SK-N-SH (cell line): ENCODE data around the gene GALNTL6.
"Not testable (repeated sequence)": the region's sequence is repeated elsewhere in the genome, so short reads cannot be mapped to it uniquely, and the experiment has no call there.

Experiments used
- CTCF ChIP-seq: fragments of 200-600 bp; sonication (generic); IDR thresholded peaks from 2 replicates; pipeline ENCODE4 v1.6.1; 2017; ENCODE audit warnings: antibody characterized with exemption, mild to moderate bottlenecking, moderate library complexity
- ELF1 ChIP-seq: IDR thresholded peaks from 2 replicates; pipeline ENCODE4 v1.4.0; 2012
- EP300 ChIP-seq, 2 experiments: IDR thresholded peaks; 2 replicates each; pipeline versions ENCODE4 v1.4.0 to v1.6.1; 2012; ENCODE audit warnings: borderline replicate concordance in 1 of 2, low read depth in 1 of 2, low read length in 1 of 2
- FOSL2 ChIP-seq: IDR thresholded peaks from 2 replicates; pipeline ENCODE4 v1.4.0; 2012; ENCODE audit warnings: low read depth, mild to moderate bottlenecking, moderate library complexity, borderline replicate concordance
- FOXM1 ChIP-seq: IDR thresholded peaks from 2 replicates; pipeline ENCODE4 v1.4.0; 2012; ENCODE audit warnings: low read depth, mild to moderate bottlenecking
- POLR2AphosphoS5 ChIP-seq: IDR thresholded peaks from 2 replicates; pipeline ENCODE4 v1.6.1; 2012; ENCODE audit warnings: low read depth, low read length
- SIN3A ChIP-seq: IDR thresholded peaks from 2 replicates; pipeline ENCODE4 v1.6.1; 2012; ENCODE audit warnings: low read depth, mild to moderate bottlenecking, low read length, moderate library complexity, borderline replicate concordance
- TAF1 ChIP-seq: IDR thresholded peaks from 2 replicates; pipeline ENCODE4 v1.6.1; 2012; ENCODE audit warnings: low read depth, mild to moderate bottlenecking, low read length, moderate library complexity, borderline replicate concordance
- TCF12 ChIP-seq: IDR thresholded peaks from 2 replicates; pipeline ENCODE4 v1.4.0; 2012
- USF1 ChIP-seq: IDR thresholded peaks from 2 replicates; pipeline ENCODE4 v1.4.0; 2012; ENCODE audit warnings: low read depth, borderline replicate concordance
- TF ChIP-seq, protein P1 (sequence below): IDR thresholded peaks from 2 replicates; pipeline ENCODE4 v1.6.1; 2012; ENCODE audit warnings: mild to moderate bottlenecking, low read depth, low read length, moderate library complexity
- TF ChIP-seq, protein P2 (sequence below): IDR thresholded peaks from 2 replicates; pipeline ENCODE4 v1.4.0; 2012; ENCODE audit warnings: low read depth
- TF ChIP-seq, protein P3 (sequence below): fragments of 150-350 bp; IDR thresholded peaks from 2 replicates; pipeline ENCODE4 v1.6.1; 2017; ENCODE audit warnings: antibody characterized with exemption, low read length, low read depth, borderline replicate concordance

GRCh38 chr4:172733645-172734044 is 920.4 kb downstream of the GALNTL6 start:
- not testable (repeated sequence) for TF ChIP-seq EP300 (IDR thresholded peaks at IDR 0.05; ENCODE audit: borderline replicate concordance in 1 of 2, low read depth in 1 of 2, low read length in 1 of 2); FOXM1; CTCF; TAF1; SIN3A; POLR2AphosphoS5; FOSL2; USF1; ELF1; TCF12
- TF ChIP-seq, protein P1, sequence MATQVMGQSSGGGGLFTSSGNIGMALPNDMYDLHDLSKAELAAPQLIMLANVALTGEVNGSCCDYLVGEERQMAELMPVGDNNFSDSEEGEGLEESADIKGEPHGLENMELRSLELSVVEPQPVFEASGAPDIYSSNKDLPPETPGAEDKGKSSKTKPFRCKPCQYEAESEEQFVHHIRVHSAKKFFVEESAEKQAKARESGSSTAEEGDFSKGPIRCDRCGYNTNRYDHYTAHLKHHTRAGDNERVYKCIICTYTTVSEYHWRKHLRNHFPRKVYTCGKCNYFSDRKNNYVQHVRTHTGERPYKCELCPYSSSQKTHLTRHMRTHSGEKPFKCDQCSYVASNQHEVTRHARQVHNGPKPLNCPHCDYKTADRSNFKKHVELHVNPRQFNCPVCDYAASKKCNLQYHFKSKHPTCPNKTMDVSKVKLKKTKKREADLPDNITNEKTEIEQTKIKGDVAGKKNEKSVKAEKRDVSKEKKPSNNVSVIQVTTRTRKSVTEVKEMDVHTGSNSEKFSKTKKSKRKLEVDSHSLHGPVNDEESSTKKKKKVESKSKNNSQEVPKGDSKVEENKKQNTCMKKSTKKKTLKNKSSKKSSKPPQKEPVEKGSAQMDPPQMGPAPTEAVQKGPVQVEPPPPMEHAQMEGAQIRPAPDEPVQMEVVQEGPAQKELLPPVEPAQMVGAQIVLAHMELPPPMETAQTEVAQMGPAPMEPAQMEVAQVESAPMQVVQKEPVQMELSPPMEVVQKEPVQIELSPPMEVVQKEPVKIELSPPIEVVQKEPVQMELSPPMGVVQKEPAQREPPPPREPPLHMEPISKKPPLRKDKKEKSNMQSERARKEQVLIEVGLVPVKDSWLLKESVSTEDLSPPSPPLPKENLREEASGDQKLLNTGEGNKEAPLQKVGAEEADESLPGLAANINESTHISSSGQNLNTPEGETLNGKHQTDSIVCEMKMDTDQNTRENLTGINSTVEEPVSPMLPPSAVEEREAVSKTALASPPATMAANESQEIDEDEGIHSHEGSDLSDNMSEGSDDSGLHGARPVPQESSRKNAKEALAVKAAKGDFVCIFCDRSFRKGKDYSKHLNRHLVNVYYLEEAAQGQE: not testable (repeated sequence)
- TF ChIP-seq, protein P2, sequence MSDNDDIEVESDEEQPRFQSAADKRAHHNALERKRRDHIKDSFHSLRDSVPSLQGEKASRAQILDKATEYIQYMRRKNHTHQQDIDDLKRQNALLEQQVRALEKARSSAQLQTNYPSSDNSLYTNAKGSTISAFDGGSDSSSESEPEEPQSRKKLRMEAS: not testable (repeated sequence)
- TF ChIP-seq, protein P3, sequence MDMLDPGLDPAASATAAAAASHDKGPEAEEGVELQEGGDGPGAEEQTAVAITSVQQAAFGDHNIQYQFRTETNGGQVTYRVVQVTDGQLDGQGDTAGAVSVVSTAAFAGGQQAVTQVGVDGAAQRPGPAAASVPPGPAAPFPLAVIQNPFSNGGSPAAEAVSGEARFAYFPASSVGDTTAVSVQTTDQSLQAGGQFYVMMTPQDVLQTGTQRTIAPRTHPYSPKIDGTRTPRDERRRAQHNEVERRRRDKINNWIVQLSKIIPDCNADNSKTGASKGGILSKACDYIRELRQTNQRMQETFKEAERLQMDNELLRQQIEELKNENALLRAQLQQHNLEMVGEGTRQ: not testable (repeated sequence)
